Measurements from ENCODE around the gene SPRR2G.
"Not testable (repeated sequence)": the region's sequence is repeated elsewhere in the genome, so short reads cannot be mapped to it uniquely, and the experiment has no call there.

SPRR2G gene

DNA sequence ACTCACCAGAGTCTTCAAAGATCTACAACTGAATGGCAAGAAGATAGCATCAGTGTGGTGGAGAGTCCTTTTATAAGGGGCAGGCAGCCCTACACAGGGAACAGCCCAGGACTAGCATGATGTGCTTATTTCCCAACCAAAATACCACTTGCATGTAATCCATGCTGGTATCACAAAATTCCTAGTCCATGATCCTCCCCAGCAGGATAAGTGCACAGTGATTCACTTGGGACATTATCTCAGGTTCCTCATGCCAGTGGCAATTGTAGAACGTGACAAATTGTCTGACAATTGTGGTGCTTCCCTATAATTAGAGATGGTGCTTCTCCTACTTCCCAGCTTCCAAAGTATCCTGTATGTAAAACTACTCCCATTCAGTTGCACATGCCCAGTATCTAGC is at the start of gene SPRR2G:
Gene SPRR2G, minus strand, starts transcription at position 45 of the 400 bp plus-strand sequence. CDS start 780 bp downstream, outside the sequence.
- FAIRE-seq (no peak), DNase-seq (ENCODE audit: low spot score) (no peak)

DNA sequence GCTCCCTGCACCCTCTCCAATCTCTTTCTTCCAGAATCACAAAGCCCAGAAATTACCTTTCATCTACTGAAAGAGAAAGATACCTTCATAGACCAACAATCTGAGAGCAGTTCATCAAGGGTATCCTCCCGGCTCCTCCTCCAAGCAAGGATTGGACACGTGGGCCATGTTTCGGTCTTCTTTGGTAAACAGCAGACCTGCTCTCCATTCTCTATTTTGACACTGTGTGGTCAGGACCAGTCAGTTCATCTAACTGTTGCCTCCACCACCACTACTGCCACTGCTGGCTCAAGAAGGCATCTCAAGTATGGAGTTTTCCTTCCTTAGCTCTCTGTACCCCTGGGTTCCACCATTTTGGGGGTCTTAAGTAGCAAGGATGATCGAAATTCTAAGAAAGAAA is 44.5 kb upstream of the SPRR2G start:
- FAIRE-seq (no peak), DNase-seq (ENCODE audit: low spot score) (no peak)

- no peak for DNase-seq (ENCODE audit: low spot score)
- FAIRE-seq = no peak
Observed at GRCh38 chr1:153194331-153195050, 43.8 kb upstream of the SPRR2G start.

GRCh38 chr1:153192697-153193096 is 42.0 kb upstream of the SPRR2G start:
- FAIRE-seq (no peak), DNase-seq (ENCODE audit: low spot score) (peak; percentile 45)

DNA sequence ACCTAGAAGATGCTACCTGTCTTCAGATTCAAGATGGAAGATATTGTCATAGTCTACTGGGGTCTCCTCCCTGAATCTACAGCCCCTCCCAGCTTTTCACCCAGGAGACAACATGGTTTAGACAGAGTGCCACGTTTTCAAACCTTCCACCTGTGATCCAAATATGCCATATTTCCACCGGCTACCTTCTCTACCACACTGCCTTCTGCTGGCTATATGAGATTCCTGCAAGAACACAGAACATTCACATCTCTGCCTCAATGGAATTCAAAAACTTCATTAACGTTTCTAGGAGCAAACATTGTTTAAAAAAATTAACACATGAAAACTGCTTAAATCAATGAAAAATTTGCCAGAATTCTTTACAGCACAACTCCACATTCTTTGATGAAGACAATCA is 39.7 kb upstream of the SPRR2G start:
- FAIRE-seq = no peak

DNA sequence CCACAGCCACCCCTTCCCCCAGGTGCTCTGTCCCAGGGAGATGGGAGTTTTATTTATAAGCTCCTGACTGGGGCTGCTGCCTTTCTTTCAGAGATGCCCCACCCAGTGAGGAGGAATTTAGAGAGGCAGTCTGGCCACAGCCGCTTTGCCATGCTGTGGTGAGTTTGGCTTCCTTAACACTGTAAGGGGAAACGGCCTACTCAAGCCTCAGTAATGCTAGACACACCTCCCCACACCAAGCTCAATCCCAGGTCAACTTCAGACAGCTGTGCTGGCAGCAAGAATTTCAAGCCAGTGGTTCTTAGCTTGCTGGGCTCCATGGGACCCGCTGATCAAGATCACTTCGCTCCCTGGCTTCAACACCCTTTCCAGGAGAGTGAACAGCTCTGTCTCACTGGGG is 37.6 kb upstream of the SPRR2G start:
- not testable (repeated sequence) for FAIRE-seq

More for the DNA sequence above, 39.7 kb upstream of the SPRR2G start:
- no peak for DNase-seq (ENCODE audit: low spot score)

GRCh38 chr1:153180556-153180955 is 29.9 kb upstream of the SPRR2G start:
- no peak for FAIRE-seq
- no peak for DNase-seq (ENCODE audit: low spot score)

More for the DNA sequence above, 37.6 kb upstream of the SPRR2G start:
- not testable (repeated sequence) for DNase-seq (ENCODE audit: low spot score)

DNA sequence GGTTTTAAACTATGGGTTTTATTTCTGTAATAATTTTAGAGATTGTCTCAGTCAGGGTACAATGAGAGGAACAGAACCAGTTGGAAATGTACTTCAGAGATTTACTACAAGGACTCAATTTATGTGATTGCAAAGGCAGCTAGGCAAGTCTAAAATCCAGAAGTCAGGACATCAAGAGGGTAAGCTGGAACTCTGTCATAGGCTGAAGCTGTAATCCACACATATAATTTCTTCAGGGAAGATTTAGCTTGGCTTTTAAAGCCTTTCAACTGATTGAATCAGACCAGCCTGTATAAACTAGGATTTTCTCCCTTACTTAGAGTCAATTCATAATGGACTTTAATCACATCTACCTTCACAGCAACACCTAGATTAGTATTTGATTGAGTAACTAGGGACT is 28.2 kb upstream of the SPRR2G start:
- FAIRE-seq (no peak), DNase-seq (ENCODE audit: low spot score) (no peak)

- DNase-seq (ENCODE audit: low spot score) = no peak
- no peak for FAIRE-seq
Observed at GRCh38 chr1:153174624-153175023, 23.9 kb upstream of the SPRR2G start.

GRCh38 chr1:153168686-153169085 is 18.0 kb upstream of the SPRR2G start:
- DNase-seq (ENCODE audit: low spot score) (no peak), FAIRE-seq (no peak)

DNA sequence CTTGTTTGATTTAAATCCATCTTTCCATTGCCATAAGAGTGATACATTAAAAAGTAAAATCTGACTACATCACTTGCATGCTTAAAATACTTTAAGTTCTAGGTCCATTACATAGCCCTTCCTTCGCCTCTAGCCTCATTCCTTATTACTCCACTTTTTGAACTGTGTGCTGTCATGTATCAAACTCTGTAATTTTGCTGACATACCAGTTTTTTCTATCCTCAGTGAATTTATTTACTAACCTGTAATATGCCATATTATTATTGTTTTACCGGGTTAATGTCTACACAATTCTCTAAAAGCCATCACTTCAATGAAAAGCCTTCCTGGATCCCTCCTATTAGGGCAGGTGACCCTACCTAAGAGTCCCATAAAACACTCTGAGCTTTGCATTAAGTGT is 4.9 kb upstream of the SPRR2G start:
- DNase-seq (ENCODE audit: low spot score) (no peak), FAIRE-seq (no peak)

GRCh38 chr1:153152481-153152880 is 1.8 kb upstream of the SPRR2G start:
- no peak for DNase-seq (ENCODE audit: low spot score)
- FAIRE-seq = no peak

DNA sequence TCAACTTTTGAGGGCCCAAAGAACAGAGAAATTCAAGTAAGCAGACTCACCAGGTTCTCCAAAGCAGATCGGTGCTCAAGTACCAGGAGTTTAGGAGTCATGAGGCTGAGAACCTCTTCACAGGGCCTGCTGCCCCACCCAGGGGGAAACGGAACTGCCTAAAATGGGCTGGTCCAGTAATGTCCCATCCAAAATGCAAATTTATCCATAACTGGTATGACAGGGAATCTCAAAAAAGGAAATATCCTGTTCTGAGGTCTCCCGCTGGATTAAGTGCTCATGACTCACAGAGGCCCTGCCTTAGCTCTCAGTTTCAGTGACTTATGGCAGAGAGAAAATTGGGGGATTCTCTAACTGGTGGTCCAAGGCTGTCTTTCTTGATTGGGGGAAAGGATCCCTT is 9.3 kb downstream of the SPRR2G start:
- no peak for FAIRE-seq
- DNase-seq (ENCODE audit: low spot score) = no peak

DNA sequence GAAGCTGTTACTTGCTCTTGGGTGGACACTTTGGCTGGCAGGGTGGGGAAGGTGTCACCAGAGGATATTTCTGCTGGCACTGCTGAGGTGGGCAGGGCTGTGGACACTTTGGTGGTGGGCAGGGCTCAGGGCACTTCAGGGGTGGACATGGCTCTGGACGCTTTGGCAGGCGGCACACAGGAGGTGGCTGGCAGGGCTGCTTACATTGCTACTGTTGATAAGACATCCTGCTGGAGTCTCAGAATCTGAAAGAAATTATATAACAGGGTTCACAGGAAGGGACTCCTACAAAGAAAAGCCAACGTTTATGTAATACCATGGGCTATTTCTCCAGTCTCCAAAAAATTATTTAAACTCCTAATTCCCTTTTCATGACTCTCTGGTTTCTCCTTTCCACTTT is 10.2 kb downstream of the SPRR2G start:
- DNase-seq (ENCODE audit: low spot score) = no peak
- FAIRE-seq = peak; percentile 77

GRCh38 chr1:153133743-153134142 is 16.9 kb downstream of the SPRR2G start:
- no peak for FAIRE-seq
- no peak for DNase-seq (ENCODE audit: low spot score)

- no peak for DNase-seq (ENCODE audit: low spot score)
- no peak for FAIRE-seq
Observed at GRCh38 chr1:153133267-153133666, 17.4 kb downstream of the SPRR2G start.

DNA sequence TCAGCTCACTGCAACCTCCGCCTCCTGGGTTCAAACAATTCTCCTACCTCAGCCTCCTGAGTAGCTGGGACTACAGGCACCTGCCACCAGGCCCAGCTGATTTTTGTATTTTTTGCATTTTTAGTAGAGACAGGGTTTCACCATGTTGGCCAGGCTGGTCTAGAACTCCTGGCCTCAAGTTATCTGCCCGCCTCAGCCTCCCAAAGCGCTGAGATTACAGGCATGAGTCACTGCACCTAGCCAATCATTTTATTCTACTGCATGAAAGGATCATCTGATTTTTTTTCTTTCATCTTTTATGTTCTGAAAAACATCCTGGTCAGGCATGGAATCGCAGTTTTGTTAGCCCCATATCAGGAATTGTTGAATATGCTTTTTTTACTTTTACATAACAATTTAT is 22.0 kb downstream of the SPRR2G start:
- not testable (repeated sequence) for FAIRE-seq; DNase-seq (ENCODE audit: low spot score)

- FAIRE-seq (no peak), DNase-seq (ENCODE audit: low spot score) (no peak)
Observed at GRCh38 chr1:153127296-153127695, 23.4 kb downstream of the SPRR2G start.

DNA sequence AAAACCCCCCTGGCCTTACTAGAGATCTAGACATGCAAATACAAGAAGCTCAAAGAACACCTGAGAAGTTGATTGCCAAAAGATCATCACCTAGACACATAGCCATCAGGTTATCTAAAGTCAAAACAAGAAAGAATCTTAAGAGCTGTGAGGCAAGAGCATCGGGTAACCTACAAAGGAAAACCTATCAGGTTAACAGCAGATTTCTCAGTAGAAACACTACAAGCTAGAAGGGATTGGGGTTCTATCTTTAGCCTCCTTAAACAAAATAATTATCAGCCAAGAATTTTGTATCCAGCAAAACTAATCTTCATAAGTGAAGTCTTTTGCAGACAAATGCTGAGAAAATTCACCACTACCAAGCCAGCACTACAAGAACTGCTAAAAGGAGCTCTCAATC is 25.2 kb downstream of the SPRR2G start:
- no peak for FAIRE-seq
- DNase-seq (ENCODE audit: low spot score) = no peak

- not testable (repeated sequence) for DNase-seq (ENCODE audit: low spot score); FAIRE-seq
Observed at GRCh38 chr1:153123793-153124192, 26.9 kb downstream of the SPRR2G start.

DNA sequence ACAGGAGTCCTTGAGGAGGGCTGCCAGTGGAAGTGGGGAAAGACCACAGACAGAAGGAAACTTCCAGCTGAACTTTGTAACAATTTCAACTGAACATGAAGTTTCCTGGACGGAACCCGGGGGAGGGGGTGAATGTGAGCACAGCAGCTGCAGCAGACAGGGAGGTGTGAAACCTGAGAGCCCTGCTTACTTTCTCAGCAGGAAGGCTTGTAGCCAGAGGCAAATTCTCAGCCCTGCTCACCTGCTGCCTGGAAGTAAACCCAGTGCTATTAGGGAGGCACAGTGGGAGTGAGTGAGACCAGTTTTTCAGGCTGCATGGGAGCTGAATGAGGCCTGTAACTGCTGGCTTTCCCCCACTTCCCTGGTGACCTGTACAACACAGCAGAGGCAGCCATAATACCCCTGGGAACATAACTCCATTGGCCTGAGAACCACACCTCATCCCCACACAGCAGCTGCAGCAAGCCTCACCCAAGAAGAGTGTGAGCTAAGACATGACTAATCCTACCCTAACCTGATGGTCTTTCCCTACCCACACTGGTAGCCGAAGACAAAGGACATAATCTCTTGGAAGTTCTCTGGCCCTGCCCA is 27.8 kb downstream of the SPRR2G start:
- no peak for DNase-seq (ENCODE audit: low spot score)
- FAIRE-seq = no peak

DNA sequence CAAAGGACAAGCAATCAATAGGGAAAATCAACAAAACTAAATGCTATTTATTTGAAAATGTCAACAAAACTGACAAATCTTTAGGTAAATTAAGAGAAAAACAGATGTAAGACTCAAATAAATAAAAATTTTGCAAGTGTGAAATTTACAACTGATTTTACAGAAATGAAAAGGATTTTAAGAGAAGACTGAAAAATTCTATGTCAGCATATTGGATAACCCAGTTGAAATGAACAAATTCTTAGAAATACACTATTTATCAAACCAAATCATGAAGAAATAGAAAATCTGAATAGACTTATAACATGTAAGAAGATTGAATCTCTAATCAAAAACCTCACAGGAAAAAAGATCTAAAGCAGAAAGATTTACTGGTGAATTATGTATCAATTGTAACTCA is 29.7 kb downstream of the SPRR2G start:
- no peak for FAIRE-seq
- no peak for DNase-seq (ENCODE audit: low spot score)

DNA sequence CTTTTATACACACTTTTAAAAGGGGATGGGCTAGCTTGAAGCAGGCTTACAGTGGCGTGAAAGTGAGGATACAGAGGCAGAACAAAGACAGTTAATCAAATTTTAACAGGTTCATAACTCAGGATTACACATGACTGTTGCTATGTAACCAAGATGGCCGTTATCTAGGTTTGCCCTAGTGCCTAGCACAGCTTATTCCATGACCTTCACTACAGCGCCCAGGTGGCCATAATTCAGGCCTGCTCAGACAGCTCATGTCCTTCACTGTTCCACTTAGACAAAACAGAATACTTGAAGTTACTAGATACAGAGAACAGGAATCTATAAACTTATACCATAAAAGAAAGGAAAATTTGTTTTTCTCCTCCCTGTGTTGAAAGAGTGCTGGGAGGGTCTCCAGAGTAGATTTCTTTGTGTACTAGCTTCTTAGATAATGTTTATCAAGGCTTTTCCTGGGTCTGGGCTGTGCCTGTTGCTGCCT is 31.2 kb downstream of the SPRR2G start:
- no peak for DNase-seq (ENCODE audit: low spot score)
- no peak for FAIRE-seq
